HepG2 (cell line): ENCODE data around the gene PLIN3. TPM values are rescaled to one million over a fixed set of nuclear protein-coding genes. Genes with fewer than 3 reads are reported as not detected.

Source experiments
- AGO2 ChIP-seq: fragments of 200-400 bp; formaldehyde crosslinking; optimal IDR thresholded peaks from 2 replicates; pipeline ENCODE3; 2017; ENCODE audit warnings: mild to moderate bottlenecking, low read depth, low read length, moderate library complexity
- CHD4 ChIP-seq: fragments of 200-600 bp; sonication (generic); IDR thresholded peaks from 2 replicates; pipeline ENCODE4 v1.7.0; 2017; ENCODE audit warnings: mild to moderate bottlenecking, low read length, borderline replicate concordance
- ESRRA ChIP-seq: sonication (generic); formaldehyde crosslinking; IDR thresholded peaks from 2 replicates; pipeline ENCODE4 v1.5.1; 2020; ENCODE audit warnings: mild to moderate bottlenecking, low read depth, missing genetic modification reagents
- EZH2 ChIP-seq: conservative IDR thresholded peaks from 2 replicates; pipeline ENCODE4 v1.6.1; 2012; ENCODE audit warnings: mild to moderate bottlenecking, low read depth, low read length, moderate library complexity
- FOXO1 ChIP-seq: sonication (generic); formaldehyde crosslinking; IDR thresholded peaks from 2 replicates; pipeline ENCODE4 v1.4.0; 2020; ENCODE audit warnings: missing genetic modification reagents
- KDM2A ChIP-seq: sonication (generic); formaldehyde crosslinking; IDR thresholded peaks from 2 replicates; pipeline ENCODE4 v1.4.0; 2020; ENCODE audit warnings: low read depth, missing genetic modification reagents, borderline replicate concordance
- KLF13 ChIP-seq: sonication (generic); formaldehyde crosslinking; IDR thresholded peaks from 2 replicates; pipeline ENCODE4 v1.4.0; 2020; ENCODE audit warnings: mild to moderate bottlenecking, missing genetic modification reagents
- MED13 ChIP-seq: sonication (generic); formaldehyde crosslinking; IDR thresholded peaks from 2 replicates; pipeline ENCODE4 v1.5.0; 2020; ENCODE audit warnings: missing genetic modification reagents
- MED8 ChIP-seq: sonication (generic); formaldehyde crosslinking; IDR thresholded peaks from 2 replicates; pipeline ENCODE4 v1.8.1; 2023; ENCODE audit warnings: mild to moderate bottlenecking, missing genetic modification reagents; ENCODE audit not compliant: insufficient replicate concordance
- MXD4 ChIP-seq: IDR thresholded peaks from 2 replicates; pipeline ENCODE4 v1.6.1; 2016; ENCODE audit warnings: mild to moderate bottlenecking, missing biosample characterization, missing genetic modification reagents
- MXI1 ChIP-seq: IDR thresholded peaks from 3 replicates; pipeline ENCODE4 v1.6.1; 2012; ENCODE audit warnings: low read depth, low read length, inconsistent platforms, borderline replicate concordance
- RXRB ChIP-seq: IDR thresholded peaks from 2 replicates; pipeline ENCODE4 v1.6.1; 2016; ENCODE audit warnings: borderline replicate concordance, missing genetic modification reagents, missing compliant biosample characterization
- SMAD1 ChIP-seq: sonication (generic); formaldehyde crosslinking; IDR thresholded peaks from 2 replicates; pipeline ENCODE4 v1.4.0; 2020; ENCODE audit warnings: missing genetic modification reagents, low read depth, mild to moderate bottlenecking, borderline replicate concordance
- TEAD3 ChIP-seq: optimal IDR thresholded peaks from 2 replicates; pipeline ENCODE3; 2016; ENCODE audit warnings: borderline replicate concordance
- ZBTB7B ChIP-seq: sonication (generic); formaldehyde crosslinking; IDR thresholded peaks from 2 replicates; pipeline ENCODE4 v1.4.0; 2020; ENCODE audit warnings: missing genetic modification reagents
- ZNF567 ChIP-seq: sonication (generic); formaldehyde crosslinking; IDR thresholded peaks from 2 replicates; pipeline ENCODE4 v1.8.1; 2023; ENCODE audit warnings: mild to moderate bottlenecking, missing genetic modification reagents, borderline replicate concordance
- ZNF572 ChIP-seq: sonication (generic); formaldehyde crosslinking; IDR thresholded peaks from 2 replicates; pipeline ENCODE4 v1.5.1; 2020; ENCODE audit warnings: mild to moderate bottlenecking, missing genetic modification reagents
- polyA plus RNA-seq, 8 experiments: library from polyadenylated mRNA; depleted of rRNA in 3 of 8; stranded (reverse) in 7 of 8; unstranded in 1 of 8; fragments of >200 nt; fragmentation: Illumina TruSeq in 4 of 8; extraction: Trizol in 4 of 8; gene quantifications; 2 replicates each; pipeline versions ENCODE4 v1.2.1 to v1.2.3, GENCODE V29; 2011 to 2016; ENCODE audit warnings: low read depth in 4 of 8, missing spikeins in 1 of 8, mixed read lengths in 1 of 8; ENCODE audit not compliant: insufficient read depth in 1 of 8
- total RNA-seq, 5 experiments: library from RNA; depleted of rRNA; stranded (reverse); fragments of >200 nt; fragmentation: Illumina TruSeq; extraction: Trizol; gene quantifications; 2 replicates each; pipeline ENCODE4 v1.2.3, GENCODE V29; 2016; ENCODE audit warnings: low read depth in 1 of 5
- TF ChIP-seq, protein P1 (sequence below): sonication (generic); formaldehyde crosslinking; IDR thresholded peaks from 2 replicates; pipeline ENCODE4 v1.8.1; 2022; ENCODE audit warnings: low read depth, mild to moderate bottlenecking, missing genetic modification reagents
- TF ChIP-seq, protein P2 (sequence below): sonication (generic); formaldehyde crosslinking; IDR thresholded peaks from 2 replicates; pipeline ENCODE4 v1.4.0; 2020; ENCODE audit warnings: missing genetic modification reagents, borderline replicate concordance
- TF ChIP-seq, protein P3 (sequence below): sonication (generic); formaldehyde crosslinking; IDR thresholded peaks from 2 replicates; pipeline ENCODE4 v1.4.0; 2020; ENCODE audit warnings: mild to moderate bottlenecking, missing genetic modification reagents

PLIN3 gene
- total and polyA plus RNA-seq, 2 of the 13 experiments (the other 11 are each of a cell fraction or from before 2014, with no cell fraction given) = 49.3 to 57.9 TPM

DNA sequence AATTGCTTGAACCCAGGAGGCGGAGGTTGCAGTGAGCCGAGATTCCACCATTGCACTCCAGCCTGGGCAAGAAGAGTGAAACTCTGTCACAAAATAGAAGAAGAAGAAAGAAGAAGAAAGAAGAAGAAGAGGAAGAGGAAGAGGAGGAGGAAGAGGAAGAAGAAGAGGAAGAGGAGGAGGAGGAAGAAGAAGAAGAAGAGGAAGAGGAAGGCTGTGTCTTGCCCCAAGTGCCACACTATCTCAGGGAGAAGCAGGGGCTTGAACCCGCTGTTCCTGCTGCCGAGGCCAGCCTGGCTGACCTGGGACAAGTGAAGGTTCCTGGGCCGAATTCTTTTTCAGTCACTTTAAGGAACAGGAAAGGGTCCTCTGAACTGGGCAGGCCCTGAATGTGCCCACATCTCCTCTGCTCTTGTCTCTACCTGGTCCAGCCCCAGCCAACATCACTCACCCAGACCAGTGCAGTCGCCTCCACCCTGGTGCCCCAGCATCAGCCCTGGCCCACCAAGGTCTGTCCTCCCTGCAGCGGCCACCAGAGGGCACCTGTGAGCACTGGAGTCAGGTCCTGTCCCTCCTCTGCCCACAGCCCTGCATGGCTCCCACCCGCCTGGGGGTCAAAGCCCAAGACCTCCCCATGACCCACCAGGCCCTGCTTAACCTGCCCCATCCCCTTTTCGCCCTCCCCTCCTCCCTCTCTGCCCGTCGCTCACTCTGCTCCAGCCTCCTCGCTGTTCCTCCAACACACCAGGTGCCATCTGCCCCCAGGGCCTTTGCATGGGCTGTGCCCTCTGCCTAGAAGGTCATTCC lies 55.9 kb downstream of the PLIN3 start (continued):
- TF ChIP-seq ZNF572 (CRISPR knock-in tag) (no peak), MED8 (CRISPR knock-in tag) (no peak), MED13 (no peak), AGO2 (no peak), SMAD1 (CRISPR knock-in tag) (no peak), MXI1 (0 out of 3 replicates have a peak, but pooled peaks have one; percentile 5), CHD4 (no peak), RXRB (0 out of 2 replicates have a peak, but pooled peaks have one; percentile 15), KDM2A (CRISPR knock-in tag) (peak; percentile 57; the same call in 1 of the 2 replicates), EZH2 (no peak), KLF13 (CRISPR knock-in tag) (no peak), ZBTB7B (CRISPR knock-in tag) (peak; percentile 68), TEAD3 (CRISPR knock-in tag) (peak; percentile 43), FOXO1 (CRISPR knock-in tag) (peak; percentile 22; the same call in 1 of the 2 replicates), MXD4 (0 out of 2 replicates have a peak, but pooled peaks have one; percentile 33), ESRRA (CRISPR knock-in tag) (peak; percentile 69; the same call in 1 of the 2 replicates), ZNF567 (CRISPR knock-in tag) (0 out of 2 replicates have a peak, but pooled peaks have one; percentile 48)
- TF ChIP-seq, protein P1, sequence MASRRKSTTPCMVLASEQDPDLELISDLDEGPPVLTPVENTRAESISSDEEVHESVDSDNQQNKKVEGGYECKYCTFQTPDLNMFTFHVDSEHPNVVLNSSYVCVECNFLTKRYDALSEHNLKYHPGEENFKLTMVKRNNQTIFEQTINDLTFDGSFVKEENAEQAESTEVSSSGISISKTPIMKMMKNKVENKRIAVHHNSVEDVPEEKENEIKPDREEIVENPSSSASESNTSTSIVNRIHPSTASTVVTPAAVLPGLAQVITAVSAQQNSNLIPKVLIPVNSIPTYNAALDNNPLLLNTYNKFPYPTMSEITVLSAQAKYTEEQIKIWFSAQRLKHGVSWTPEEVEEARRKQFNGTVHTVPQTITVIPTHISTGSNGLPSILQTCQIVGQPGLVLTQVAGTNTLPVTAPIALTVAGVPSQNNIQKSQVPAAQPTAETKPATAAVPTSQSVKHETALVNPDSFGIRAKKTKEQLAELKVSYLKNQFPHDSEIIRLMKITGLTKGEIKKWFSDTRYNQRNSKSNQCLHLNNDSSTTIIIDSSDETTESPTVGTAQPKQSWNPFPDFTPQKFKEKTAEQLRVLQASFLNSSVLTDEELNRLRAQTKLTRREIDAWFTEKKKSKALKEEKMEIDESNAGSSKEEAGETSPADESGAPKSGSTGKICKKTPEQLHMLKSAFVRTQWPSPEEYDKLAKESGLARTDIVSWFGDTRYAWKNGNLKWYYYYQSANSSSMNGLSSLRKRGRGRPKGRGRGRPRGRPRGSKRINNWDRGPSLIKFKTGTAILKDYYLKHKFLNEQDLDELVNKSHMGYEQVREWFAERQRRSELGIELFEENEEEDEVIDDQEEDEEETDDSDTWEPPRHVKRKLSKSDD = no peak
- TF ChIP-seq, protein P2, sequence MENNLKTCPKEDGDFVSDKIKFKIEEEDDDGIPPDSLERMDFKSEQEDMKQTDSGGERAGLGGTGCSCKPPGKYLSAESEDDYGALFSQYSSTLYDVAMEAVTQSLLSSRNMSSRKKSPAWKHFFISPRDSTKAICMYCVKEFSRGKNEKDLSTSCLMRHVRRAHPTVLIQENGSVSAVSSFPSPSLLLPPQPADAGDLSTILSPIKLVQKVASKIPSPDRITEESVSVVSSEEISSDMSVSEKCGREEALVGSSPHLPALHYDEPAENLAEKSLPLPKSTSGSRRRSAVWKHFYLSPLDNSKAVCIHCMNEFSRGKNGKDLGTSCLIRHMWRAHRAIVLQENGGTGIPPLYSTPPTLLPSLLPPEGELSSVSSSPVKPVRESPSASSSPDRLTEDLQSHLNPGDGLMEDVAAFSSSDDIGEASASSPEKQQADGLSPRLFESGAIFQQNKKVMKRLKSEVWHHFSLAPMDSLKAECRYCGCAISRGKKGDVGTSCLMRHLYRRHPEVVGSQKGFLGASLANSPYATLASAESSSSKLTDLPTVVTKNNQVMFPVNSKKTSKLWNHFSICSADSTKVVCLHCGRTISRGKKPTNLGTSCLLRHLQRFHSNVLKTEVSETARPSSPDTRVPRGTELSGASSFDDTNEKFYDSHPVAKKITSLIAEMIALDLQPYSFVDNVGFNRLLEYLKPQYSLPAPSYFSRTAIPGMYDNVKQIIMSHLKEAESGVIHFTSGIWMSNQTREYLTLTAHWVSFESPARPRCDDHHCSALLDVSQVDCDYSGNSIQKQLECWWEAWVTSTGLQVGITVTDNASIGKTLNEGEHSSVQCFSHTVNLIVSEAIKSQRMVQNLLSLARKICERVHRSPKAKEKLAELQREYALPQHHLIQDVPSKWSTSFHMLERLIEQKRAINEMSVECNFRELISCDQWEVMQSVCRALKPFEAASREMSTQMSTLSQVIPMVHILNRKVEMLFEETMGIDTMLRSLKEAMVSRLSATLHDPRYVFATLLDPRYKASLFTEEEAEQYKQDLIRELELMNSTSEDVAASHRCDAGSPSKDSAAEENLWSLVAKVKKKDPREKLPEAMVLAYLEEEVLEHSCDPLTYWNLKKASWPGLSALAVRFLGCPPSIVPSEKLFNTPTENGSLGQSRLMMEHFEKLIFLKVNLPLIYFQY (CRISPR knock-in tag) = no peak
- TF ChIP-seq, protein P3, sequence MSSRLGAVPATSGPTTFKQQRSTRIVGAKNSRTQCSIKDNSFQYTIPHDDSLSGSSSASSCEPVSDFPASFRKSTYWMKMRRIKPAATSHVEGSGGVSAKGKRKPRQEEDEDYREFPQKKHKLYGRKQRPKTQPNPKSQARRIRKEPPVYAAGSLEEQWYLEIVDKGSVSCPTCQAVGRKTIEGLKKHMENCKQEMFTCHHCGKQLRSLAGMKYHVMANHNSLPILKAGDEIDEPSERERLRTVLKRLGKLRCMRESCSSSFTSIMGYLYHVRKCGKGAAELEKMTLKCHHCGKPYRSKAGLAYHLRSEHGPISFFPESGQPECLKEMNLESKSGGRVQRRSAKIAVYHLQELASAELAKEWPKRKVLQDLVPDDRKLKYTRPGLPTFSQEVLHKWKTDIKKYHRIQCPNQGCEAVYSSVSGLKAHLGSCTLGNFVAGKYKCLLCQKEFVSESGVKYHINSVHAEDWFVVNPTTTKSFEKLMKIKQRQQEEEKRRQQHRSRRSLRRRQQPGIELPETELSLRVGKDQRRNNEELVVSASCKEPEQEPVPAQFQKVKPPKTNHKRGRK (CRISPR knock-in tag) = 0 out of 2 replicates have a peak, but pooled peaks have one; percentile 50
